Trophoblast cell (in vitro differentiated cells and primary cell): ENCODE measurements around the gene YTHDF2.
"Not testable (repeated sequence)": the region's sequence is repeated elsewhere in the genome, so short reads cannot be mapped to it uniquely, and the experiment has no call there.

Source experiments
- DNase-seq, 2 donors: peaks; one replicate each; pipeline ENCODE4 v3.0.0-alpha.2; 2016
- H2AFZ ChIP-seq: 2 replicates; pipeline ENCODE4 v1.6.1; 2013; ENCODE audit warnings: low read length, moderate library complexity, mild to moderate bottlenecking; ENCODE audit not compliant: insufficient read depth, poor library complexity
- H2AK5ac ChIP-seq: 2 replicates; pipeline ENCODE4 v1.6.1; 2013; ENCODE audit warnings: mild to moderate bottlenecking, low read length
- H2BK120ac ChIP-seq: 2 replicates; pipeline ENCODE4 v1.6.1; 2013; ENCODE audit warnings: low read length, mild to moderate bottlenecking, moderate library complexity; ENCODE audit not compliant: insufficient read depth, poor library complexity
- H2BK12ac ChIP-seq: 2 replicates; pipeline ENCODE4 v1.6.1; 2013; ENCODE audit warnings: mild to moderate bottlenecking, low read length, moderate library complexity
- H2BK5ac ChIP-seq: 2 replicates; pipeline ENCODE4 v1.6.1; 2013; ENCODE audit warnings: low read length, low read depth, moderate library complexity, mild to moderate bottlenecking; ENCODE audit not compliant: poor library complexity
- H3K14ac ChIP-seq: 2 replicates; pipeline ENCODE4 v1.6.1; 2013; ENCODE audit warnings: mild to moderate bottlenecking, low read length
- H3K18ac ChIP-seq: 2 replicates; pipeline ENCODE4 v1.6.1; 2013; ENCODE audit warnings: mild to moderate bottlenecking, low read length
- H3K23ac ChIP-seq: 2 replicates; pipeline ENCODE4 v1.6.1; 2013; ENCODE audit warnings: low read length
- H3K27ac ChIP-seq: 2 replicates; pipeline ENCODE4 v1.5.1; 2013; ENCODE audit warnings: low read depth, mild to moderate bottlenecking, inconsistent platforms, low read length, moderate library complexity
- H3K27me3 ChIP-seq: 2 replicates; pipeline ENCODE4 v1.6.1; 2013; ENCODE audit warnings: inconsistent platforms, mild to moderate bottlenecking, low read length, moderate library complexity; ENCODE audit not compliant: insufficient read depth
- H3K36me3 ChIP-seq, 2 experiments: 1 replicate in 1 of 2; 2 replicates in 1 of 2; pipeline ENCODE4 v1.6.1; 2013; ENCODE audit warnings: low read length in 2 of 2, mild to moderate bottlenecking in 2 of 2, moderate library complexity in 1 of 2; ENCODE audit not compliant: insufficient read depth in 2 of 2, control insufficient read depth in 1 of 2
- H3K4ac ChIP-seq: 2 replicates; pipeline ENCODE4 v1.6.1; 2013; ENCODE audit warnings: low read depth, mild to moderate bottlenecking, low read length, moderate library complexity
- H3K4me1 ChIP-seq, 2 experiments: 1 replicate in 1 of 2; 2 replicates in 1 of 2; pipeline ENCODE4 v1.6.1; 2013; ENCODE audit warnings: low read length in 2 of 2, mild to moderate bottlenecking in 2 of 2, moderate library complexity in 1 of 2; ENCODE audit not compliant: insufficient read depth in 2 of 2, control insufficient read depth in 1 of 2
- H3K4me2 ChIP-seq: 2 replicates; pipeline ENCODE4 v1.6.1; 2013; ENCODE audit warnings: inconsistent platforms, mild to moderate bottlenecking, low read length, moderate library complexity
- H3K4me3 ChIP-seq: 2 replicates; pipeline ENCODE4 v1.5.1; 2013; ENCODE audit warnings: mild to moderate bottlenecking, low read depth, low read length, inconsistent platforms
- H3K79me1 ChIP-seq: one replicate; pipeline ENCODE4 v1.6.1; 2013; ENCODE audit warnings: low read length
- H3K79me2 ChIP-seq: 2 replicates; pipeline ENCODE4 v1.6.1; 2013; ENCODE audit warnings: low read length, mild to moderate bottlenecking; ENCODE audit not compliant: control insufficient read depth, insufficient read depth, poor library complexity
- H3K9ac ChIP-seq: 2 replicates; pipeline ENCODE4 v1.6.1; 2013; ENCODE audit warnings: mild to moderate bottlenecking, low read length
- H3K9me3 ChIP-seq: 2 replicates; pipeline ENCODE4 v1.6.1; 2013; ENCODE audit warnings: low read depth, mild to moderate bottlenecking, control low read depth, inconsistent platforms, low read length; ENCODE audit not compliant: insufficient read depth
- H4K12ac ChIP-seq: 2 replicates; pipeline ENCODE4 v1.6.1; 2013; ENCODE audit warnings: low read depth, mild to moderate bottlenecking, low read length, moderate library complexity
- H4K8ac ChIP-seq: 2 replicates; pipeline ENCODE4 v1.6.1; 2013; ENCODE audit warnings: low read depth, mild to moderate bottlenecking, low read length, moderate library complexity
- H4K91ac ChIP-seq: one replicate; pipeline ENCODE4 v1.6.1; 2013; ENCODE audit warnings: low read depth, mild to moderate bottlenecking, low read length, moderate library complexity
- WGBS: extraction: QIAGEN DNeasy Blood & Tissue Kit; methylation state at CpG from one replicate; pipeline ENCODE4 v1.1.7; 2013; ENCODE audit warnings: missing lambda C conversion rate; ENCODE audit not compliant: insufficient read length, insufficient coverage; ENCODE audit errors: extremely low coverage; 5-methylcytosine and 5-hydroxymethylcytosine counted together

The YTHDF2 gene

DNA sequence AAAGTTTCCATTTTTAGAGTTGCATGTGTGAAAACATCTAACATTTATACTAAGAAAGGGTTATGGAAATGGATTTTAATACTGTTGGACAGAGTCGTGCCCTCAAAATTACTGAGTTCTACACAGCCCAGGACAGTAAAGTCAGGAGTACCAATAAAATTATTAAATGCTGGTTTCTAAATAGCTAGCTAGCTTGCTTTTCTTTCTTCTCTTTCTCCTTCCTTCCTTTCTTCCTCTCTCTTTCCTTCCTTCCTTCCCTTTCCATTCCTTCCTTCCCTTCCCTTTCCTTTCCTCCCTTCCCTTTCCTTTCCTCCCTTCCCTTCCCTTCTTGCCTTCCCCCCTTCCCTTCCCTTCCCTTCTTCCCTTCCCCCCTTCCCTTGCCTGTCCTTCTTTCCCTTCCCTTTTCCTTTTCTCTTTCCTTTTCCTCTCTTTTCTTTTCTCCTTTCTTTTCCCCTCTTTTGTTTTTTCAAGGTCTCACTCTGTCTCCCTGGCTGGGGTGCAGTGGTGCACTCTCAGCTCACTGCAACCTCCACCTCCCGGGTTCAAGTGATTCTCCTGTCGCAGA is 33.9 kb downstream of the YTHDF2 start:
- Histone ChIP-seq H3K4me2 (no peak overlapping the region), H2AK5ac (no peak overlapping the region), H3K27me3 (no peaks in the 10 kb centered on the region), H2BK12ac (no peak overlapping the region), H4K8ac (no peak overlapping the region), H3K14ac (no peak overlapping the region), H3K4me1 (no peaks in the 10 kb centered on the region), H3K79me2 (no peaks in the 10 kb centered on the region), H3K18ac (no peak overlapping the region), H2BK5ac (no peak overlapping the region), H3K4me3 (no peak overlapping the region), H3K4ac (no peak overlapping the region), H4K91ac (no peak overlapping the region), H3K79me1 (no peaks in the 10 kb centered on the region), H4K12ac (no peak overlapping the region), H3K9ac (no peak overlapping the region), H2BK120ac (no peak overlapping the region), H3K27ac (no peak overlapping the region), H3K23ac (no peak overlapping the region), H3K9me3 (no peaks in the 10 kb centered on the region), H3K36me3 (peaks cover 33% of the 10 kb centered on the region in 2 experiments), H2AFZ (no peak overlapping the region)
- no peak for DNase-seq
- WGBS: no CpG with 5 or more reads among the region's 3 CpGs

DNA sequence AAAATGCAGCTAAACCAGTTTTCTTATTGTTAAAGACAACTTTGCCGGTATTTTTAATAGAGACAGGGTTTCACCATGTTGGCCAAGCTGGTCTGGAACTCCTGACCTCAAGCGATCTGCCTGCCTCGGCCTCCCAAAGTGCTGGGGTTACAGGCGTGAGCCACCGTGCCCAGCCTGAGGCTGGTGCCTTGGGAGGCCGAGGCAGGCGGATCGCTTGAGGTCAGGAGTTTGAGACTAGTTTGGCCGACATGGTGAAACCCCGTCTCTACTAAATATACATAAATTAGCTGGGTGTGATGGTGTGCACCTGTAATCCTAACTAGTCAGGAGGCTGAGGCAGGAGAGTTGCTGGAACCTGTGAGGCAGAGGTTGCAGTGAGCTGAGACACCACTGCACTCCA is 35.2 kb downstream of the YTHDF2 start:
- not testable (repeated sequence) for H3K9ac ChIP-seq, H2BK12ac ChIP-seq, H4K8ac ChIP-seq, H2AFZ ChIP-seq, H3K23ac ChIP-seq, H2BK5ac ChIP-seq, H2BK120ac ChIP-seq, H3K79me1 ChIP-seq, H2AK5ac ChIP-seq, H3K4me2 ChIP-seq, H3K27ac ChIP-seq, H3K4ac ChIP-seq, H3K4me1 ChIP-seq, H4K91ac ChIP-seq, H3K79me2 ChIP-seq, H3K14ac ChIP-seq, H3K4me3 ChIP-seq, H3K27me3 ChIP-seq, H3K18ac ChIP-seq, DNase-seq, H3K9me3 ChIP-seq, H4K12ac ChIP-seq
- peaks cover 26 to 28% of the 10 kb centered on the region in 2 experiments for H3K36me3 ChIP-seq
- WGBS: no CpG with 5 or more reads among the region's 10 CpGs

GRCh38 chr1:28773105-28773504 is 36.4 kb downstream of the YTHDF2 start:
- H3K36me3 ChIP-seq: peaks cover 23 to 26% of the 10 kb centered on the region in 2 experiments
- H3K9ac ChIP-seq: no peak overlapping the region
- no peaks in the 10 kb centered on the region for H3K9me3 ChIP-seq
- no peaks in the 10 kb centered on the region for H3K79me1 ChIP-seq
- no peaks in the 10 kb centered on the region for H3K27me3 ChIP-seq
- no peak overlapping the region for H2BK12ac ChIP-seq
- no peak overlapping the region for H3K4me2 ChIP-seq
- H2AK5ac ChIP-seq: no peak overlapping the region
- H2BK120ac ChIP-seq: no peak overlapping the region
- no peak overlapping the region for H3K18ac ChIP-seq
- H3K23ac ChIP-seq: no peak overlapping the region
- no peak overlapping the region for H3K4me3 ChIP-seq
- H3K79me2 ChIP-seq: no peaks in the 10 kb centered on the region
- no peak overlapping the region for H4K8ac ChIP-seq
- no peak overlapping the region for H2AFZ ChIP-seq
- no peak overlapping the region for H3K14ac ChIP-seq
- WGBS: no CpG with 5 or more reads among the region's 3 CpGs
- no peaks in the 10 kb centered on the region for H3K4me1 ChIP-seq
- no peak overlapping the region for H3K4ac ChIP-seq
- no peak overlapping the region for H4K12ac ChIP-seq
- DNase-seq: no peak
- H2BK5ac ChIP-seq: no peak overlapping the region
- H4K91ac ChIP-seq: no peak overlapping the region
- H3K27ac ChIP-seq: no peak overlapping the region

DNA sequence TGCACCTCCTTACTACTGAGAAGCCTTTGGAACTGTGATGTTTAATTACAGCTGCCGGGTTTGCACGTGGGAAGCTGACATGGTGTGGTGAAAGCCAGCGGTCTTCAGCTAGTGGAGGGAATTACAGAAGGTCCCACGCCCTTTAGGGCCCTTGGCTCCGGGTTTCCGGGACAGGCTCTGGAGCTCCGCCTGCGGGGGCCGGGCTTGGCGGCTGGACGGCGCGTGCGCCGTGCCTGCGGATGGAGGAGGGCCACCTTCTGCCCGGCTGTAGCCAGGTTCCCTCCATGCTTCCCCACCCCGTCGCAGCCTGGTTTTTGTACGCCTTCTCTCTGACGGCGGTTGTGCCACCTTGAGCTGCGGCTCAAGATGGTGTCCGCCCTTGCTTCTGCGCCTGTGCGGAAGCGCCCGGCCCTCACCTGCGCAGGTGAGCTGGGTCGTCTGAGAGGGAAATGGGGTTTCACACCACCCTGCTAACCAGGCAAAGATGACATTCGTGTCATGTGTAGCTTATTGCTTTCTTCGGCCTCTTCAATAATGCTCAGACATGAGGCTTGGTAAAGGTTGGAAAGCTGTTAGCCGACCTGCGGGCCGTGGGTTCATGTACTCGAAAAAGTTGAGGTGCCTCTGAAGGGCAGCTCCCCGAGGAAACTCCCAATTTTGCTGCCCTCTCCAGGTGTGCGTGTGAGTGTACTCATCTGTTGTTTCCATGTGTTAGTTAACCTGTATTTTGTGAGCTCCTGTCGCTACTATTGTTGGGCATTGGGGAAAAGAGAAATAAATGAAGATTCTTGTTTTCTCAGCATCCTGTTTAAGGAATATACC is 38.6 kb downstream of the YTHDF2 start:
- peak; percentile 66 to 67 for DNase-seq
- H4K8ac ChIP-seq: no peak overlapping the region
- peaks cover 0 to 3% of the 10 kb centered on the region in 2 experiments for H3K4me1 ChIP-seq
- H3K23ac ChIP-seq: no peak overlapping the region
- no peak overlapping the region for H4K91ac ChIP-seq
- WGBS: no CpG with 5 or more reads among the region's 39 CpGs
- H3K4ac ChIP-seq: no peak overlapping the region
- H3K27ac ChIP-seq: no peak overlapping the region
- H3K9me3 ChIP-seq: no peaks in the 10 kb centered on the region
- H3K4me3 ChIP-seq: no peak overlapping the region
- H3K79me1 ChIP-seq: peaks cover 2% of the 10 kb centered on the region
- no peak overlapping the region for H2BK12ac ChIP-seq
- H4K12ac ChIP-seq: no peak overlapping the region
- no peak overlapping the region for H3K9ac ChIP-seq
- peaks cover 20 to 23% of the 10 kb centered on the region in 2 experiments for H3K36me3 ChIP-seq
- H3K4me2 ChIP-seq: no peak overlapping the region
- peak overlapping the region; percentile 15 for H3K18ac ChIP-seq
- H2BK5ac ChIP-seq: no peak overlapping the region
- no peak overlapping the region for H2AK5ac ChIP-seq
- H3K79me2 ChIP-seq: no peaks in the 10 kb centered on the region
- H2BK120ac ChIP-seq: no peak overlapping the region
- no peak overlapping the region for H2AFZ ChIP-seq
- no peak overlapping the region for H3K14ac ChIP-seq
- no peaks in the 10 kb centered on the region for H3K27me3 ChIP-seq
